ENCODE results near the gene COP1.
"Not testable (repeated sequence)": the region's sequence is repeated elsewhere in the genome, so short reads cannot be mapped to it uniquely, and the experiment has no call there.

Gene COP1

GRCh38 chr1:176211396-176212165 lies 4.5 kb upstream of the COP1 start:
- DNase-seq (ENCODE audit: low read depth in 2 of 2), result no peak
- no peak overlapping the region for H3K4me3 ChIP-seq (replicated peaks in 1 of 2; ENCODE audit: low read depth in 2 of 2, low read length in 2 of 2)
- TF ChIP-seq, protein P1, sequence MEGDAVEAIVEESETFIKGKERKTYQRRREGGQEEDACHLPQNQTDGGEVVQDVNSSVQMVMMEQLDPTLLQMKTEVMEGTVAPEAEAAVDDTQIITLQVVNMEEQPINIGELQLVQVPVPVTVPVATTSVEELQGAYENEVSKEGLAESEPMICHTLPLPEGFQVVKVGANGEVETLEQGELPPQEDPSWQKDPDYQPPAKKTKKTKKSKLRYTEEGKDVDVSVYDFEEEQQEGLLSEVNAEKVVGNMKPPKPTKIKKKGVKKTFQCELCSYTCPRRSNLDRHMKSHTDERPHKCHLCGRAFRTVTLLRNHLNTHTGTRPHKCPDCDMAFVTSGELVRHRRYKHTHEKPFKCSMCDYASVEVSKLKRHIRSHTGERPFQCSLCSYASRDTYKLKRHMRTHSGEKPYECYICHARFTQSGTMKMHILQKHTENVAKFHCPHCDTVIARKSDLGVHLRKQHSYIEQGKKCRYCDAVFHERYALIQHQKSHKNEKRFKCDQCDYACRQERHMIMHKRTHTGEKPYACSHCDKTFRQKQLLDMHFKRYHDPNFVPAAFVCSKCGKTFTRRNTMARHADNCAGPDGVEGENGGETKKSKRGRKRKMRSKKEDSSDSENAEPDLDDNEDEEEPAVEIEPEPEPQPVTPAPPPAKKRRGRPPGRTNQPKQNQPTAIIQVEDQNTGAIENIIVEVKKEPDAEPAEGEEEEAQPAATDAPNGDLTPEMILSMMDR (IDR thresholded peaks at IDR 0.05; ENCODE audit: low read depth, low read length), result no peak

GRCh38 chr1:176208034-176208433 lies 948 bp upstream of the COP1 start:
- TF ChIP-seq, protein P1 (IDR thresholded peaks at IDR 0.05; ENCODE audit: low read depth, low read length), result no peak
- H3K4me3 ChIP-seq (replicated peaks in 1 of 2; ENCODE audit: low read depth in 2 of 2, low read length in 2 of 2), result peak overlapping the region; percentile 84 to 91
- DNase-seq (ENCODE audit: low read depth in 2 of 2), result no peak

DNA sequence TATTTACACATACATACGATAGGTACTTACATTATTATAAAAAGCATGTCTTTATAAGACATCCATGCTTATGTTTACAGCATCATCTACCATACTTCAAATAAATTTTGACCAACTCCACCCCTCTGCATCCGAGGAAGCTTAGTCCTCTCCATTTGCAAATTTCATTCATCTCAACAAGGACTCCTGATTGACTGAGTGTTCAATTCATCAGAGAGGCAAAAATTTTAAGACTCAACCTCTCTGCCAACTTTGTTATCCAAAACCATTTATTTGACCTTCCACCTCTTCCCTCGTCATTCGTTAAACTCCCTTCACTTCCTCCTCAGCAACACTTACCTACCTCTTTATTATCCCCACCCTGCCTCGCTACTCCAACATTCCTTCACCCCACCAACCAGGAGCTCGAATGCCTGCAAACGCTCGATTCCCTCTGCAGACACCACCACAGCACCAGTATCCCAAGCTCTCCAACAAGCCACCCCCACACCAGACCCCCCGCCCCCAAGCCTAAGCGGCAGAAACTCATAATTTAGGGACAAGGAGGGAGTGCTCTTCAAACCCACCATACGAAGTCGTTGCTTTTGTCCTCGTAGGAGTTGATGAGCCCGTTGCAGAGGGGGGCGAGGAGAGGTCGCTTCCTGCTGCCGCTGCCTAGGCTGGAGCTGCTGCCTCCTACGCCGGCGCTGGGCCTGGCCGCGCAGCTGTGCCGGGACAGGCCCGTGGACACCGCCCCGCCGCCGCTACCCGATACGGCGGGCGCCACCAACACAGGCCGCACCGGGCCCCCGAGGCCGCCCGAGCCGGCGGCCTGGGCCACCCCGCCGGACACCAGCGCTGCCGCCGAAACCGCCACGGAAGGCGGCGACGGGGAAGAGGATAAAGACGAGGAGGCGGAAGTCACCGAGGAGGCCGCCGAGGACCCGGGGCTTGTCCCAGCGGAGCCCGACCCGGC lies 803 bp downstream of the COP1 start:
- H3K4me3 ChIP-seq (replicated peaks in 1 of 2; ENCODE audit: low read depth in 2 of 2, low read length in 2 of 2), result peak overlapping the region; percentile 84 to 91
- DNase-seq (ENCODE audit: low read depth in 2 of 2), result peak; percentile 42 to 45
- TF ChIP-seq, protein P1 (IDR thresholded peaks at IDR 0.05; ENCODE audit: low read depth, low read length), result no peak

DNA sequence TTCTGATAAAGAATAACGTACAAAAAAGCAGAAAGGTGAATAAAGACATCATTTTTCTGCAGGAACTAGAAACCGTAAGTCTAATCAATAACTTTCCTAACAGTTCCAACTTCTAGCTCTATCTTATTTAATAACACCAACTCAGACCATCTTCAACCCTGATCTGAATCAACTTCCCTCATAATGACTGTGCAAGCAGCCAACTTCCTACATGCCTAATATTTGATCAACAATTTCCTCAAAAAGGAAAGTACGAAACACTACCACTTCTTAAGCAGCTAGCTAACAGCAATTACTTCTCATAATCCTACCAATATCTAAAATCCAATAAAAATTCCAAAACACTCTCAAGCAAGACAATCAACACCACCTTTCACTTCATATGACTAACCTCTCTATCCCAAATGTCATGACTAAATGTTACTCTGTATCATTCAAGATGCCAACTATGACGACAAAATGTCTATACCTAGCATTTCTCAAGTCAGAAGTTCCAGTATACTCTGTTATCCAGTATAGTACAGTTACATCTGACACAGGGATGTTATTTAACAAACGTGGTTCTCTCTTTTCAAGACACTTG lies 1.7 kb downstream of the COP1 start:
- peak; percentile 11 to 46 for DNase-seq (ENCODE audit: low read depth in 2 of 2)
- H3K4me3 ChIP-seq (replicated peaks in 1 of 2; ENCODE audit: low read depth in 2 of 2, low read length in 2 of 2), result peak overlapping the region; percentile 84 to 91
- TF ChIP-seq, protein P1 (IDR thresholded peaks at IDR 0.05; ENCODE audit: low read depth, low read length), result no peak

GRCh38 chr1:176204655-176205054 lies 2.4 kb downstream of the COP1 start:
- H3K4me3 ChIP-seq (replicated peaks in 1 of 2; ENCODE audit: low read depth in 2 of 2, low read length in 2 of 2), result peak overlapping the region in 1 of 2 donors; percentile 91
- DNase-seq (ENCODE audit: low read depth in 2 of 2), result not testable (repeated sequence)

DNA sequence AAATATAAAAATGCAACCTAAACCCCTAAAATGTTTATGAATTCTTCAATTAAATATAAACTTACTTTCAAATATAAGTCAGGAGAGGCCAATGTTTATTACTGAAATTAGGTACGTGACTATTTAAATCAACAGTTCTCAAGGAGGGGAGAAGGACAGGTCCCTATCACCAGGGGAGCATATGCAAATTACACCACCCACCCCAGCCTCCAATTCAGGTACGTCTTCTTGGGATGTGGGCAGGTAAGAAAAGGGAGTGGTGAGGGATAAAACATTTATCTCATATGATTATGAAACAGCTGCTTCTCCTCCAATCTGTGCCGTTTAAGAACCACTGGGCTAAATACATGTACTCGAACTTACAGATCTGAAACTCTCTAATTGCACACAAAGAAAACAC lies 3.4 kb downstream of the COP1 start:
- DNase-seq (ENCODE audit: low read depth in 2 of 2), result no peak
- TF ChIP-seq, protein P1 (IDR thresholded peaks at IDR 0.05; ENCODE audit: low read depth, low read length), result no peak
- no peak overlapping the region for H3K4me3 ChIP-seq (replicated peaks in 1 of 2; ENCODE audit: low read depth in 2 of 2, low read length in 2 of 2)

DNA sequence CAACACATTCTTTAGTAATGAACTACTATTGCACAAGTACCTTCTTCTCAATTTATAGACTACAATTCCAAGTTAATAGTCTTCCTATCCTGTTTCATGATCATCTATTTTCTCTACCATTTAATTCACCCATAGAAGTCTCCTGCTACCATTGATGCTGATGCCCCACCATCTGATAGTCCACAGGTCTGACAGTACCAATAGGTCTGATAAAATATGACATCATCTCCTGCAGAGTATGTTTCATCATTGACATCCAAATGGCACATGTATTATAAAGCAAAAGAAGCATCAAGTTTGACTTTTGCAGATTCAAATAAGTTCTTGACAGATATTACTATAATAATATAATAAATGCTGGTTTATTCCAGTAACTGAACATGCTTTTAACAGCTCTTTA lies 5.5 kb downstream of the COP1 start:
- DNase-seq (ENCODE audit: low read depth in 2 of 2), result no peak
- TF ChIP-seq, protein P1 (IDR thresholded peaks at IDR 0.05; ENCODE audit: low read depth, low read length), result no peak
- no peak overlapping the region for H3K4me3 ChIP-seq (replicated peaks in 1 of 2; ENCODE audit: low read depth in 2 of 2, low read length in 2 of 2)

Data from cardiac fibroblast (primary cell).